ENCODE measurements around the gene TPK1.
"Not testable (repeated sequence)": the region's sequence is repeated elsewhere in the genome, so short reads cannot be mapped to it uniquely, and the experiment has no call there.

TPK1 gene

DNA sequence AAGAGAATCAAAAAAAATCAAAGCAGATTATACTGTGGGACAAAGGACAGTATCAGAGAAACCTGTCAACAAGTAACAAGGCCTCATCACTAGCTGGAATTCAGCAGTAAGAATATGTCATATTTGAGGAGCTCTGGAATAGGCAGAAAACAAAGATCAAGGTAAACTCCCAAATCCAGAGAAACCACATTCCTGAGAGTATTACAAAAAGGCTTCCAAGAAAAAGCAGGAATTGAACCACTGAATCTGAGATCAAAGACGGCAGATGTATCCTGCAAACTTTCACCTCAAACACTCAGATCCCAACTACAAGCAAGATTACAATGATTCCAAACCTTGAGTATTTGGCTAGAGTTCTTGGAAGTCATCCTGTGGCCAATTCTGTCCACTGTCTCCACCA is 16.3 kb downstream of the TPK1 start:
- Mint-ChIP-seq H3K4me3 (no peak overlapping the region), H3K4me1 (peaks cover 35% of the 10 kb centered on the region), H3K27ac (ENCODE audit: low read depth) (no peak overlapping the region), H3K27me3 (no peaks in the 10 kb centered on the region), H3K9me3 (no peaks in the 10 kb centered on the region), H3K36me3 (ENCODE audit: insufficient read depth) (peaks cover 5% of the 10 kb centered on the region)
- ATAC-seq (replicated peaks; ENCODE audit: extremely low read depth, poor library complexity, severe bottlenecking) = no peak
- no peak for DNase-seq (ENCODE audit: low spot score in 2 of 2)

DNA sequence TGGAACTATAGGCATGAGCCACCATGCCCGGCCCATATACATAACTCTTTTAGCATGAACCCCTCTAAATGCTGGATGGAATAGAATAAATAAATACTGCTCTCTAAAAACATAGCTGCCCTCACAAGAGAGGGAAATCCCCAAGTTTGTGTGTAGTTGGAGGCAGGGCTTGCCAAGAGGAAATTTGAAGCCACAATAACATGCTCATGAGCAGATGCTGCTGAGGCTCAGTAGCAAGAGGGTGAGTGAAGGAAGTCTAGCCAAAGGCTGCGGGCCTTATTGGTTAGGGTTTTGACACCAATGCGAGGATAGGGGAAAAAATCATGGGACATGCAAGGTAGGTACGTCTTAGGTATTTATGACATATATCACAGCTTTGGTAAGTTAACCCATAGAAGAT is 17.3 kb downstream of the TPK1 start:
- H3K27me3 Mint-ChIP-seq = no peaks in the 10 kb centered on the region
- H3K4me1 Mint-ChIP-seq = peaks cover 40% of the 10 kb centered on the region
- H3K4me3 Mint-ChIP-seq = peak overlapping the region; percentile 21
- H3K36me3 Mint-ChIP-seq (ENCODE audit: insufficient read depth) = peaks cover 5% of the 10 kb centered on the region
- ATAC-seq (replicated peaks; ENCODE audit: extremely low read depth, poor library complexity, severe bottlenecking) = peak; percentile 95
- H3K9me3 Mint-ChIP-seq = no peaks in the 10 kb centered on the region
- peak in 1 of 2 donors; percentile 52 for DNase-seq (ENCODE audit: low spot score in 2 of 2)
- peak overlapping the region; percentile 77 for H3K27ac Mint-ChIP-seq (ENCODE audit: low read depth)

DNA sequence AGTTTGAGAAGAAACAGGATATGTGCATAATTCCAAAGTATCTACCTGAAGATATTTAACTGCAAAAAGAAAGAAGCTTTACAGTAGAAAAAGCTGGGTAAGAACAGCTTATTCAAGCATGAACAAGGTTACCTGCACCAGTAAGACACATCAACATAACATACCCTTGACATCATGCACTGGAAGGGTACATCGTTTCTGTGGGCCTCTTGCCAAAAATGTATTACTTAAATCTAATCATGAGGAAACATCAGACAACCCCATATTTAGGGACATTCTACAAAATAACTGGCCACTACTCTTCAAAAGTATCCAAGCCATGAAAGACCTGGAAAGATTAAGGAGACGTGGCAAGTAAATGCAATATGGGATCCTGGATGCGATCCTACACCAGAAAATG is 18.9 kb downstream of the TPK1 start:
- H3K4me1 Mint-ChIP-seq = peaks cover 51% of the 10 kb centered on the region
- H3K9me3 Mint-ChIP-seq = no peaks in the 10 kb centered on the region
- ATAC-seq (replicated peaks; ENCODE audit: extremely low read depth, poor library complexity, severe bottlenecking) = no peak
- peaks cover 5% of the 10 kb centered on the region for H3K36me3 Mint-ChIP-seq (ENCODE audit: insufficient read depth)
- no peak for DNase-seq (ENCODE audit: low spot score in 2 of 2)
- no peak overlapping the region for H3K27ac Mint-ChIP-seq (ENCODE audit: low read depth)
- no peak overlapping the region for H3K4me3 Mint-ChIP-seq
- H3K27me3 Mint-ChIP-seq = no peaks in the 10 kb centered on the region

DNA sequence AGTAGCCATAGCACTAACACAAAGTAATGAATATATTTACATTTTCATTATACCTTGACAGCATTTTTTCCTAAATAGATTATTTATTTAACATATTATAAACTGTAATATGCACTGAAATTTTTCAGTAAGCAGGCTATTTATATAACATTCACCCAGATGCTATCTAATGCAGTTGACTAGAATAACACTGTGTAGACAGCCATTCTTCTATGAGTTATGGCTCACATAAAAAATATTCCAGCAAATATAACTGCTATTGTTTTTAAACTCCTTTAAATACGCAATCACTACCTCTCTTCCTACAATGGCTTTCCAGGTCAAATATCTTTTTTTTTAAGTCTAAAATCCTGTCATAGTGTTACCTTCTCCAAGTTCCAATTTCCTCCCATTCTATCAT is 21.6 kb downstream of the TPK1 start:
- Mint-ChIP-seq H3K4me3 (no peak overlapping the region), H3K4me1 (peaks cover 41% of the 10 kb centered on the region), H3K27ac (ENCODE audit: low read depth) (no peak overlapping the region), H3K27me3 (no peaks in the 10 kb centered on the region), H3K36me3 (ENCODE audit: insufficient read depth) (peaks cover 4% of the 10 kb centered on the region), H3K9me3 (no peaks in the 10 kb centered on the region)
- DNase-seq (ENCODE audit: low spot score in 2 of 2) (no peak), ATAC-seq (replicated peaks; ENCODE audit: extremely low read depth, poor library complexity, severe bottlenecking) (no peak)

DNA sequence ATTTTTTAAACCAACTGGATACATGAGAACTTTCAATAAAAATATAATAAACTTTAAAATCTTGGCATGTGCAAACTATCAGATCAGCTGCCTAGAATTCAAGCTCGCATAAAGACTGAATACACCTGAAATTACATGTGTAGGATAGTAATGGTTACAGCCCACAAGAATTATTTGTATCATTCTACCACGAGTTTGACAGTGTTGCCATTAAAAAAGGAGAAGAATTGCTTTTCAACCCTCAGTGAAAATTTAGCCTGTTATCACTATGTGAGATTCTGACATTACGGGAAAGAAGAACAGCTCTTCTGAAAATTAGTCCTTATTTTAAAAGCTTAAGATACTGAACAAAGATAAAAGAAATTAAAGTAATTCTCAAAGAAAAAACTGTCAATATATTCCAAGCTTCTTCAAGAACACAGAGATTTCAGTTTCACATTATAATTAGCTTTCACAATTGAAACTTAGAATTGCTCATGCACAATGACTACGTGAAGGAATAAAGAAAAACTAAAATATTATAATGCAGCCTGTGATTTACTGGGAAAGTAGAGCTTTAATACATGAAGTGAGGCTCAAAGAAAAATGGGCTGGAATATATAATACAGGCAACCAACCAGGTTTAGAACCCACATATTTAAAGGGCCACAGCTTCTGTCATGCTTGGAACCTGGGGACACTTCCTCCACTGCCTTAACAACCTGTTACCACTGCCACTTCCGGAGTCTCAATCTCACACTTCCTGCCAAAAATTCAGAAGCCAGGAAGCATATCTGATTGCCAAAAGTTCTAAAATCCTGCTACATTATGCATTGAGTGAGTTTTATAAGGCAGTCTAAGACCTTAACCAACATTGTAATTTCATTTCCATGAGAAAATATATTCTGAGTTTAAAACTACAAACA is 23.2 kb downstream of the TPK1 start:
- DNase-seq (ENCODE audit: low spot score in 2 of 2) = peak in 1 of 2 donors; percentile 19
- H3K4me3 Mint-ChIP-seq = peak overlapping the region; percentile 56
- H3K27ac Mint-ChIP-seq (ENCODE audit: low read depth) = peak overlapping the region; percentile 73
- H3K36me3 Mint-ChIP-seq (ENCODE audit: insufficient read depth) = no peaks in the 10 kb centered on the region
- H3K4me1 Mint-ChIP-seq = peaks cover 38% of the 10 kb centered on the region
- H3K9me3 Mint-ChIP-seq = no peaks in the 10 kb centered on the region
- no peaks in the 10 kb centered on the region for H3K27me3 Mint-ChIP-seq
- peak; percentile 92 for ATAC-seq (replicated peaks; ENCODE audit: extremely low read depth, poor library complexity, severe bottlenecking)

DNA sequence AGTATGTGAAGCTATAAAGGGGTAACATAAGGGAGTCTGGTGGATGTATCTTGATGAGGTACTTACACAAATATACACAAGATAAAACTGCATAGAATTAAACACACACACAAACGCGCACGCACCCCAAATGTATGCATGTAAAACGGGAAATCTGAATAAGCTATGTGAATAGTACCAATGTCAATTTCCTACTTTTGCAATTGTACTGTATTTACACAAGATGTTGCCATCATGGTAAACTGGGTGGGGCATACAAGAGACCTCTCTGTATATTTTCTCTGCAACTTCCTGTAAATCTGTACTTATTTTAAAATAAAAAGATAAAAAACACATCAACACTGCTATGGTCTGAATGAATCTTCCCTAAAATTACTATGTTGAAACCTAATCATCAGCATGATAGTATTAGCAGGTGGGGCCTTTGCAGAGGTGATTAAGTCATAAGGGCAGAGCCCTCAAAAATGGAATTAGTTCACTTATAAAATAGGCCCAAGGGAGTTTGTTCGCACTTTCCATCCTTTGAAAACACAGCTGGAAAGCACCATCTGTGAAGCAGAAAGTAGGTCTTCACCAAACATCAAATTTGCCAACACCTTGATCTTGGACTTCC is 30.1 kb downstream of the TPK1 start:
- ATAC-seq (replicated peaks; ENCODE audit: extremely low read depth, poor library complexity, severe bottlenecking) = no peak
- H3K4me1 Mint-ChIP-seq = peaks cover 28% of the 10 kb centered on the region
- no peaks in the 10 kb centered on the region for H3K27me3 Mint-ChIP-seq
- no peak for DNase-seq (ENCODE audit: low spot score in 2 of 2)
- H3K27ac Mint-ChIP-seq (ENCODE audit: low read depth) = no peak overlapping the region
- no peak overlapping the region for H3K4me3 Mint-ChIP-seq
- no peaks in the 10 kb centered on the region for H3K36me3 Mint-ChIP-seq (ENCODE audit: insufficient read depth)
- no peaks in the 10 kb centered on the region for H3K9me3 Mint-ChIP-seq

DNA sequence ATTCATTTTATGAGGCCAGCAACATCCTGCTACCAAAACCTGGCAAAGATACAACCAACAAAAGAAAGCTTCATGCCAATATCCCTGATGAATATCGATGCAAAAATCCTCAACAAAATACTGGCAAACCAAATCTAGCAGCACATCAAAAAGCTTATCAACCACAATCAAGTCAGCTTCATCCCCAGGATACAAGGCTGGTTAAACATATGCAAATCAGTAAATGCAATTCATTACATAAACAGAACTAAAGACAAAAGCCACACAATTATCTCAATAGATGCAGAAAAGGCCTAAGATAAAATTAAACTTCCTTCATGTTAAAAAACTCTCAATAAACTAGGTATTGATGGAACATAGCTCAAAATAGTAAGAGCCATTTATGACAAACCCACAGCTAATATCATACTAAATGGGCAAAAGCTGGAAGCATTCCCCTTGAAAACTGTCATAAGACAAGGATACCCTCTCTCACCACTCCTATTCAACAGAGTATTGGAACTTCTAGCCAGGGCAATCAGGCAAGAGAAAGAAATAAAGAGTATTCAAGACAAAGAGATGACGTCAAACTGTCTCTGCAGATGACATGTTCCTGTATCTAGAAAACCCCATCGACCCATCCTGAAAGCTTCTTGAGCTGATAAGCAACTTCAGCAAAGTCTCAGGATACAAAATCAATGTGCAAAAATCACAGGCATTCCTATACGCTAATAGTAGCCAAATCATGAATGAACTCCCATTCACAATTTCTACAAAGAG is 35.0 kb downstream of the TPK1 start:
- ATAC-seq (replicated peaks; ENCODE audit: extremely low read depth, poor library complexity, severe bottlenecking); H3K36me3 Mint-ChIP-seq (ENCODE audit: insufficient read depth): not testable (repeated sequence)
- peaks cover 38% of the 10 kb centered on the region for H3K4me1 Mint-ChIP-seq

DNA sequence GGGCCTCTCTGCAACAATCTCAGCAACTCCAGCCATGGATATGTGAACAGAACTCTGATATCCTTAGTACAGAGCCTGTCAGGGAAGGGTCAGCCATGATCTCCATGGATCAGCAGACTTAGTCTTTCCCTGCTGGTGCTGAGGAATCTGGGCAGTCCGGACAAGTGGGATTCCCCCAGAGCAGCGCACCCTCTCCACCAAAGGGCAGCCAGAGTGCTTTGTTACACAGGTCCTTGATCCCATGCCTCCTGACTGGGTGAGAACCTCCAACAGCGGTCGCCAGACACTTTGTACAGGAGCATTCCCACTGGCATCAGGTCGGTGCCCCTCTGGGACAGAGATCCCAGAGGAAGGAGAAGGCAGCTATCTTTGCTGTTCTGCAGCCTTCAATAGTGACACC is 38.9 kb downstream of the TPK1 start:
- no peaks in the 10 kb centered on the region for H3K36me3 Mint-ChIP-seq (ENCODE audit: insufficient read depth)
- H3K4me3 Mint-ChIP-seq = no peak overlapping the region

More for the DNA sequence above, 35.0 kb downstream of the TPK1 start:
- not testable (repeated sequence) for H3K4me3 Mint-ChIP-seq; DNase-seq (ENCODE audit: low spot score in 2 of 2); H3K27me3 Mint-ChIP-seq; H3K27ac Mint-ChIP-seq (ENCODE audit: low read depth); H3K9me3 Mint-ChIP-seq

DNA sequence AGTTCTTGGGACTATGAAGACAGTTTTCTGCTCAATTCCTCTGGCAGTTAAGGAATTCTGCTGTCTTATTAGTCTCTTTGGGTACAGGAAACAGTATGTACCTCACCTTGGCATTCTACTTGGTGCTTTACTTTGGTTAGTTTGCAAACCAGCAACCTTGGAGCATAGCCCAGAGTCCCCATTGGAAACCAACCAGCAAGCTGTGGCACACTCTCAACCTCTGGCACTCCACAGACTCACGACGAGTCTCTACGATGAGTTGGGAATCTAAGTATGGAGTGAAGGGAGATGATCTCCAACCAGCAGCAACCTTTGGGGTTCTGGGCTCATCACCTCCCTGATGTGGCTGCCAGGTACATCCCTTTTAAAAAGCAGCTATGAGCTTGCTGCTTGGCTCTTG is 43.8 kb downstream of the TPK1 start:
- peaks cover 9% of the 10 kb centered on the region for H3K4me1 Mint-ChIP-seq
- ATAC-seq (replicated peaks; ENCODE audit: extremely low read depth, poor library complexity, severe bottlenecking) (no peak), DNase-seq (ENCODE audit: low spot score in 2 of 2) (no peak)
- no peaks in the 10 kb centered on the region for H3K9me3 Mint-ChIP-seq
- H3K27me3 Mint-ChIP-seq = no peaks in the 10 kb centered on the region
- H3K4me3 Mint-ChIP-seq = no peak overlapping the region
- H3K27ac Mint-ChIP-seq (ENCODE audit: low read depth) = no peak overlapping the region
- H3K36me3 Mint-ChIP-seq (ENCODE audit: insufficient read depth) = no peaks in the 10 kb centered on the region

More for the DNA sequence above, 38.9 kb downstream of the TPK1 start:
- Mint-ChIP-seq H3K4me1 (peaks cover 37% of the 10 kb centered on the region), H3K9me3 (peaks cover 6% of the 10 kb centered on the region), H3K27ac (ENCODE audit: low read depth) (no peak overlapping the region), H3K27me3 (no peaks in the 10 kb centered on the region)
- no peak for DNase-seq (ENCODE audit: low spot score in 2 of 2)
- no peak for ATAC-seq (replicated peaks; ENCODE audit: extremely low read depth, poor library complexity, severe bottlenecking)

DNA sequence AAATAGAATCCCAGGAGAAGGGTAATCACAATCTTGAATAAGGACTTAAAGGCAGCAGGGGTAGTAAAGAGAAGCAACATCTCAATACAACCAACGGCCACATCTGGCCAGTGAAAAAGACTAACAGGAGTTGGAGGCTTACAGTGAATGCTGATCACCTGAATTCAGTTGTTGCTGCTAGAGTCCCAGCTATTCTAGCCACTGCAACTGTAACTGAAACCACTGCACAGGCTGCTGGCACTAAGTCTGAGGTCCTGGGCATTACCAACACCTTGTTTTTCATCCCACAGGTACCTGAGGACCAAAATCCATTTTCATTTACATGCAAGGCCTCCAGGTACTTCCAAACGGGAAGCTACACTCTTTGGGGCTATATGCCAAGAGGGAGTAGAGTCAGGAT is 44.4 kb downstream of the TPK1 start:
- Mint-ChIP-seq H3K4me3 (no peak overlapping the region), H3K27ac (ENCODE audit: low read depth) (no peak overlapping the region), H3K4me1 (peaks cover 5% of the 10 kb centered on the region), H3K27me3 (no peaks in the 10 kb centered on the region), H3K9me3 (no peaks in the 10 kb centered on the region), H3K36me3 (ENCODE audit: insufficient read depth) (no peaks in the 10 kb centered on the region)
- no peak for ATAC-seq (replicated peaks; ENCODE audit: extremely low read depth, poor library complexity, severe bottlenecking)
- no peak for DNase-seq (ENCODE audit: low spot score in 2 of 2)

DNA sequence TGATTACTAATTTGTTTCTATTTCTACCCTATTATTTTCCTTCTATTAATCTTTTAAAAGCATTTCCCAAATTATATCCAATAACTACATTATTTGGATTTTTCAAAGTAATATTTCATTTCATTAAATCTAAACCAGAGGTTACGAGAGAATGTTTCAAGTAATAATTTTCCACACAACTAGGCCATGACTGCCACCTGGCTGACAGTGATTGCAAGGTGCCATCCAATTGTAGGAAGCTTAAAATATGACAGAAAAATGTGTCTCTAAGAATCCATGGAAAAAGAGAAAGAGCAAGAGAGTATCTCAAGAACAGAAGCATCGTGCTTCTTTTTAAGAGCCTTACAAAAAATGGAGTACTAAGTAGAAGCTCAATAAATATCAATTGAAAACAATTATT is 48.7 kb downstream of the TPK1 start:
- Mint-ChIP-seq H3K27me3 (no peaks in the 10 kb centered on the region), H3K36me3 (ENCODE audit: insufficient read depth) (no peaks in the 10 kb centered on the region), H3K4me3 (no peak overlapping the region), H3K27ac (ENCODE audit: low read depth) (no peak overlapping the region), H3K9me3 (no peaks in the 10 kb centered on the region), H3K4me1 (no peaks in the 10 kb centered on the region)
- ATAC-seq (replicated peaks; ENCODE audit: extremely low read depth, poor library complexity, severe bottlenecking) = no peak
- no peak for DNase-seq (ENCODE audit: low spot score in 2 of 2)

DNA sequence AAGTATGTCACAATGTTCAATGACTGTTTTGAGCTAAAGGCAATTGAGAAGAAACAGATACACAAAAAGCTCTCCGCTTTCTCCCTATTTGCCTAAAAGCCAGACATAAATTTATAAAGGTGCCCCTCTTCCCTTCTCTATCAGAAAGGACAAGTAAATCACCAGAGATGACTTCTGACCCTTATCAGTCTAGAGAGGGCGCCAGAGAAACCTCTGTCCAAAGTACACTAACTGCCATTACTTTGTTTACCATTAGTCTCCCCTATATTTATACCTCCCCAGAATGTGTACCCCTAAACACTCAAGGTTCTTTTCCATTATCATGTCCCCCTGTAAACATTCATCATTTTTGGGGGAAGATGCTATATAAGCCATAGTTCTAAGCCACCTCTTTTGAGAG is 49.3 kb downstream of the TPK1 start:
- Mint-ChIP-seq H3K4me1 (no peaks in the 10 kb centered on the region), H3K36me3 (ENCODE audit: insufficient read depth) (no peaks in the 10 kb centered on the region), H3K27ac (ENCODE audit: low read depth) (no peak overlapping the region), H3K4me3 (no peak overlapping the region), H3K27me3 (no peaks in the 10 kb centered on the region), H3K9me3 (no peaks in the 10 kb centered on the region)
- no peak for DNase-seq (ENCODE audit: low spot score in 2 of 2)
- ATAC-seq (replicated peaks; ENCODE audit: extremely low read depth, poor library complexity, severe bottlenecking) = peak; percentile 46

Measured in central memory CD8-positive, alpha-beta T cell (primary cell).